C4-2B (cell line): ENCODE data around the gene RB1.
"Not testable (repeated sequence)": the region's sequence is repeated elsewhere in the genome, so short reads cannot be mapped to it uniquely, and the experiment has no call there.

Experiments used
- H3K27ac ChIP-seq: fragments of 450-650 bp; 2 replicates; pipeline ENCODE4 v1.5.1; 2017
- CTCF ChIP-seq: fragments of 450-650 bp; conservative IDR thresholded peaks from 2 replicates; pipeline ENCODE4 v1.5.1; 2017; ENCODE audit warnings: mild to moderate bottlenecking
- ZFX ChIP-seq: fragments of 450-650 bp; IDR thresholded peaks from 2 replicates; pipeline ENCODE4 v1.6.1; 2017

The RB1 gene

GRCh38 chr13:48353590-48353989 lies 50.0 kb downstream of the RB1 start:
- TF ChIP-seq ZFX (no peak), CTCF (no peak)

DNA sequence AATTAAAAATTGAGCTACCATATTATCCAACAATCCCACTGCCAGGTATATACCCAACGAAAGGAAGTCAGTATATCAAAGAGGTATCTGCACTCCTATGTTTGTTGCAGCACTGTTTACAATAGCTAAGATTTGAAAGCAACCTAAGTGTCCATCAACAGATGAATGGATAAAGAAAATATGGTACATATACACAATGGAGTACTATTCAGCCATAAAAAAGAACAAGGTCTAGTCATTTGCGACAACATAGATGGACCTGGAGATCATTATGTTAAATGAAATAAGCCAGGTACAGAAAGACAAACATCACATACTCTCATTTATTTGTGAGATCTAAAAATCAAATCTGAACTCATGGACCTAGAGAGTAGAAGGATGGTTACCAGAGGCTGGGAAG lies 52.0 kb downstream of the RB1 start:
- H3K27ac ChIP-seq: not testable (repeated sequence)

More at GRCh38 chr13:48353590-48353989, 50.0 kb downstream of the RB1 start:
- no peak overlapping the region for H3K27ac ChIP-seq

DNA sequence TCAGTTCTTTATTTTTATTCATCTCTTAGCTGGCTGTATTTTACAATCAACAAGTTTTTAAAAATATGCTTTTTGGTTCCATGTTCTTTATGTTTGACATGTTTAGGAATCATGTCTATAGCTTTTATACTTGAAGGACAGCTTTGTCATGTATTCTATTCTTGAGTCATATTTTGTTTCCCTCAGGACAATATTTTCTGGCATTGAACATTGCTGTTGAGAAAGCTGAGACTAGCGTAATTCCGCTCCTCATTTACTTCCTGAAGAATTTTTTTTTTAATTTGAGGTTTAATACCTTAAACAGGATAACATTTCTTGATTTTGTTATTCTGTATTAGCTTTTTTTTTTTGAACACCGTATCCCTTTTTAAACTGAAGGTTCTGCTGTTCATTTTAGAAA lies 53.2 kb downstream of the RB1 start:
- TF ChIP-seq ZFX: no peak
- no peak for TF ChIP-seq CTCF
- H3K27ac ChIP-seq: no peak overlapping the region

GRCh38 chr13:48369988-48370387 lies 66.4 kb downstream of the RB1 start:
- no peak for TF ChIP-seq ZFX

DNA sequence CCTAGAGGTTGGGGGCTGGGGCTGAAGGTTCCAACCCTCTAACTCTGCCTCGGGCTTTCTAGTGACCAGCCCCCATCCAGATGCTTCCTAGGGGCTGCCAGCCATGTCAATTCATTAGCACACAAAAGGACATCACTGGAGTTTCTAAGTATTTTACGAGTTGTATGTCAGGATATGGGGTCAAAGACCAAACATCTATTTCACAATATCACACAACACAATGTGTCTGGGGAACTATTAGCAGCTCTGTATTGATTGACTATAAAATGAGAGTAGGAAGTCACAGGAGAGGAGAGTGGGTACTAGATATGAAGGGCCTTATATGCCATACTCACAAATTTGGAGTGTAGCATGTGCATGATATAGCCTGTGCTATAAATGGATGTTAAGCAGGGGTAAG lies 67.3 kb downstream of the RB1 start:
- TF ChIP-seq ZFX (no peak), CTCF (no peak)
- H3K27ac ChIP-seq: no peak overlapping the region

More at GRCh38 chr13:48369988-48370387, 66.4 kb downstream of the RB1 start:
- H3K27ac ChIP-seq: no peak overlapping the region

DNA sequence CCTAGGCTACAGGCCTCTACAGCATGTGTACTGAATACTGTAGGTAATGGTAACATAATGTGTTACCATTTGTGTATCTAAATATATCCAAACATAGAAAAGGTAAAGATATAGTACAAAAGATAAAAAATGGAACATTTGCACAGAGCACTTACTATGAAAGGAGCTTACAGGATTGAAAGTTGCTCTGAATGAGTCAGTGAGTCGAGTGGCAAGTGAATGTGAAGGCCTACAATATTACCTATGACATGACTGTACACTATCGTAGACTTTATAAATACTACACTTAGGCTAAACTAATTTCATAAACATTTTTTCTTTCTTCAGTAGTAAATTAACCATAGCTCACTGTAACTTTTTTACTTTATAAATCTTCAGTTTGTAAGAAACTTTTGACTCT lies 74.3 kb downstream of the RB1 start:
- TF ChIP-seq ZFX: no peak
- TF ChIP-seq CTCF: no peak

DNA sequence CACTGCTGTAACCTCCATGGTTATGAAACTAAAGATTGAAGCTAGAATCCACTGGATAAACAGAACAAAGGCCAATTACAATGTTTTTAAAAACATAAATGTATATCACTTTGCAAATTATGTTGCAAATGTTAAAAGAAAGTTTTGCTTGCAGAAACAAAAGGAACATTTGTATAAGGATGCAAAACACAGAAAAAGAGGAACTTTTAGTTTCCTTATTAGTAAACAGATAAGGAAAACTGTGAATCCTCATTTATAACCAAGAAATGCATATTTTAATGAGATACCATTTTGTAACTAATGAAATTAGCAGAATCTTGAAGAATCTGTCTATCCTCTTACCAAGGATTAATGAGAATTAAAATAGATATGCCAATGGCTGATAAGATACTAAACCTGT lies 77.0 kb downstream of the RB1 start:
- TF ChIP-seq ZFX: no peak
- TF ChIP-seq CTCF: no peak

More for the DNA sequence above, 74.3 kb downstream of the RB1 start:
- H3K27ac ChIP-seq: no peak overlapping the region

DNA sequence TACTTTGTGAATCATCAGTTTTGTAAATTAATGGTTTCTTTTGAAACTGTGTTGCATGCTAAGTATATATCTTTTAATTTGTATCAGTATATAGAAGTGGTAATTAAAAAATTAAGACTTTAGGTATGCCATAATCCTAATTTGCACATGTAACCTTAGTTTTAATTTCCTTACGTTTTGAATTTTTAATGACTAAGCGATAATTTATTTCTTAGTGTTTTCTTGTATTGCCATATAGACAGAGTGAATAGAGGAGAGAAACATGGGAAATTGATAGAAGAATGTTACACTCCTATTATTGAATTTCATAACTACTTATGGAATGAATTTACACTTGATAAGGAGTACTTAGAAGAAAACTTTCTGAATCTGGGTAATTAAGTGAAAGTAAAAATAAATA lies 79.8 kb downstream of the RB1 start:
- no peak overlapping the region for H3K27ac ChIP-seq
- TF ChIP-seq CTCF (no peak), ZFX (no peak)

More for the DNA sequence above, 77.0 kb downstream of the RB1 start:
- no peak overlapping the region for H3K27ac ChIP-seq

- H3K27ac ChIP-seq: no peak overlapping the region
- TF ChIP-seq ZFX (no peak), CTCF (no peak)
Observed at GRCh38 chr13:48386816-48387215, 83.3 kb downstream of the RB1 start.
